Ishikawa (cell line): Measurements from ENCODE around the gene PLEKHB1.

ENCODE experiments used
- EP300 ChIP-seq: IDR thresholded peaks from 2 replicates; pipeline ENCODE4 v1.6.1; 2012; ENCODE audit warnings: borderline replicate concordance
- MAX ChIP-seq: IDR thresholded peaks from 2 replicates; pipeline ENCODE4 v1.6.1; 2012
- TCF12 ChIP-seq: IDR thresholded peaks from 2 replicates; pipeline ENCODE4 v1.6.1; 2012; ENCODE audit warnings: low read depth
- ZBTB7A ChIP-seq: IDR thresholded peaks from 2 replicates; pipeline ENCODE4 v1.6.1; 2012; ENCODE audit warnings: low read depth

- TF ChIP-seq MAX: no peak
- TF ChIP-seq EP300: no peak
- TF ChIP-seq ZBTB7A: no peak
- no peak for TF ChIP-seq TCF12
Observed at GRCh38 chr11:73705053-73705452, 58.7 kb downstream of the PLEKHB1 start.
